C4-2B (cell line): Measurements from ENCODE around the gene RIMS4.

Experiments
- H3K27ac ChIP-seq: fragments of 450-650 bp; 2 replicates; pipeline ENCODE4 v1.5.1; 2017
- CTCF ChIP-seq: fragments of 450-650 bp; conservative IDR thresholded peaks from 2 replicates; pipeline ENCODE4 v1.5.1; 2017; ENCODE audit warnings: mild to moderate bottlenecking
- ZFX ChIP-seq: fragments of 450-650 bp; IDR thresholded peaks from 2 replicates; pipeline ENCODE4 v1.6.1; 2017

RIMS4 gene

GRCh38 chr20:44703183-44703925, 107.0 kb downstream of the RIMS4 start:
- no peak overlapping the region for H3K27ac ChIP-seq
- no peak for TF ChIP-seq CTCF
- TF ChIP-seq ZFX = no peak

DNA sequence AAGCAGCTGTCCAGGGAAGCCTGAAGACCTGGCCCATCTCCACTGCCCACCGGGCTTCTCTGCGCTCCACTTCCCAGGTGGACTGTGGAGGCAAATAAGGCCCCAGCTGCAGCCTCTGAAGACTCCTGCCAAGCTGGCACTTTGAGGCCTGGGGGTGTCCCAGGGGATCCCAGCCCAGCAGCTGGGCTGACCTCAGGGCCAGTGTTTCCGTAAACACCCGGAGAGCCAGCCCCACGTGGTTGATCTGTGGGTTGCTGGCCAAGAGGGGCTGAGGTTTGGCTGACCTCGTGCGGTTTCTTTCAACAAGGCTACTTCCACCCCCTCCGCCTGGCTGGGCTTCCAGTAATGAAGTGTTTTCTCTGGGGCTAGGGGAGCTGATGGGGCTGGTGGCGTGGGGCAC, 107.6 kb downstream of the RIMS4 start:
- TF ChIP-seq CTCF (no peak), ZFX (no peak)
- H3K27ac ChIP-seq = no peak overlapping the region

DNA sequence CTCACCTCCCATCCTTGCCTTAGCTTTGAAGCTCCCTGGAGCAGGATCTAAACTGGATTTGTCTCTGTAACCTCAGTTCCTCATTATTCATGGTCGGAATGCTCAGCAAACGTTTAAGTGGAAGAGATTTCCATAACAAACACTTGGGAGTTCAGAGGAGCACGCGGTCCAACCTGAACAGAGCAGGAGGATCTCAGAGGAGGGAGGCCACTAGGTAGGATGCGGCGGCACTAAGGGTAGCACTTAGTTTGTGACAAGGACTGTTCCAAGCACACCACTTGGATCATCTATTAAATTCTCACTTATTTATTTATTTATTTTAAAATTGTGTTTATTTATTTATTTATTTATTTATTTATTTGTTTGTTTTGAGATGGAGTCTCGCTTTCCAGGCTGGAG, 108.5 kb downstream of the RIMS4 start:
- no peak overlapping the region for H3K27ac ChIP-seq
- no peak for TF ChIP-seq ZFX
- TF ChIP-seq CTCF = no peak
